ENCODE measurements around the gene ZC3H12D. TPM values are rescaled to one million over a fixed set of nuclear protein-coding genes. Genes with fewer than 3 reads are reported as not detected.
A peak's percentile ranks its signal among the peaks of the same experiment; 100 is the strongest.
"Not testable (repeated sequence)": the region's sequence is repeated elsewhere in the genome, so short reads cannot be mapped to it uniquely, and the experiment has no call there.

ZC3H12D gene
- total RNA-seq, 1 experiment from 2014 or later, result not detected

DNA sequence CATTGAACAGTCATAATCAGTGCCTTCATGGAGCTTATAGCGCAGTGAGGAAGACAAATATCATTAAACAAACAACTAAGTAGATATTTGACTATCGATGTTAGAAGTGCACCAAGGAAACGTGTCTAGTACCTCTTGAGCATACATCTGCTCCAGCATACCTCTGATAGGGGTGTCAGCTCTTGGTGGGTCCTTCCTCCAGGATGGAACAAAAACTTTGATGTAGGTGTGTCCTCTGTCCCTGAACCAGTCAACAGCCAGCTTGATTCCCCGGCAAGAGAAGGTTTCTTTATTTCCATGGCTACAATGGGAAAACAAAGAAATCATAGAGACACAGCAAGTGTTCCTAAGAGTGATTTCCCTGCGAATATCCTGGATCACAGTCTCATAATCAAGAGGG lies 23.1 kb downstream of the ZC3H12D start:
- no peak for TF ChIP-seq EZH2 (IDR thresholded peaks at IDR 0.05; ENCODE audit: low read depth)
- TF ChIP-seq, protein P1, sequence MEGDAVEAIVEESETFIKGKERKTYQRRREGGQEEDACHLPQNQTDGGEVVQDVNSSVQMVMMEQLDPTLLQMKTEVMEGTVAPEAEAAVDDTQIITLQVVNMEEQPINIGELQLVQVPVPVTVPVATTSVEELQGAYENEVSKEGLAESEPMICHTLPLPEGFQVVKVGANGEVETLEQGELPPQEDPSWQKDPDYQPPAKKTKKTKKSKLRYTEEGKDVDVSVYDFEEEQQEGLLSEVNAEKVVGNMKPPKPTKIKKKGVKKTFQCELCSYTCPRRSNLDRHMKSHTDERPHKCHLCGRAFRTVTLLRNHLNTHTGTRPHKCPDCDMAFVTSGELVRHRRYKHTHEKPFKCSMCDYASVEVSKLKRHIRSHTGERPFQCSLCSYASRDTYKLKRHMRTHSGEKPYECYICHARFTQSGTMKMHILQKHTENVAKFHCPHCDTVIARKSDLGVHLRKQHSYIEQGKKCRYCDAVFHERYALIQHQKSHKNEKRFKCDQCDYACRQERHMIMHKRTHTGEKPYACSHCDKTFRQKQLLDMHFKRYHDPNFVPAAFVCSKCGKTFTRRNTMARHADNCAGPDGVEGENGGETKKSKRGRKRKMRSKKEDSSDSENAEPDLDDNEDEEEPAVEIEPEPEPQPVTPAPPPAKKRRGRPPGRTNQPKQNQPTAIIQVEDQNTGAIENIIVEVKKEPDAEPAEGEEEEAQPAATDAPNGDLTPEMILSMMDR (conservative IDR thresholded peaks at IDR 0.05), result no peak
- no peak for DNase-seq
- no peaks in the 10 kb centered on the region for H3K27me3 ChIP-seq (ENCODE audit: insufficient read depth, low read depth)
- H3K9me2 ChIP-seq (ENCODE audit: insufficient read depth), result no peaks in the 10 kb centered on the region
- BruUV-seq (replicated peaks), result no TSS peak
- no peaks in the 10 kb centered on the region for H3K4me1 ChIP-seq (replicated peaks; ENCODE audit: insufficient read depth)
- H3K4me3 ChIP-seq, result no peak overlapping the region
- H3K4me2 ChIP-seq, result no peak overlapping the region
- H4K20me1 ChIP-seq (ENCODE audit: insufficient read depth), result no peaks in the 10 kb centered on the region
- ChIA-PET CTCF (no interaction called here), POLR2A (ENCODE audit: unreplicated experiment) (no interaction called here)
- H2AFZ ChIP-seq, result no peak overlapping the region
- H3K27ac ChIP-seq, result no peak overlapping the region
- no peaks in the 10 kb centered on the region for H3K36me3 ChIP-seq (ENCODE audit: low read depth)
- H3F3A ChIP-seq (ENCODE audit: insufficient read depth, low read depth), result no peaks in the 10 kb centered on the region
- no peaks in the 10 kb centered on the region for H3K9me3 ChIP-seq (ENCODE audit: insufficient read depth, low read depth)
- intact Hi-C loops (cut with micrococcal nuclease; ENCODE audit: unreplicated experiment), result no loop called here
- H3K79me2 ChIP-seq (ENCODE audit: low read depth), result no peaks in the 10 kb centered on the region

DNA sequence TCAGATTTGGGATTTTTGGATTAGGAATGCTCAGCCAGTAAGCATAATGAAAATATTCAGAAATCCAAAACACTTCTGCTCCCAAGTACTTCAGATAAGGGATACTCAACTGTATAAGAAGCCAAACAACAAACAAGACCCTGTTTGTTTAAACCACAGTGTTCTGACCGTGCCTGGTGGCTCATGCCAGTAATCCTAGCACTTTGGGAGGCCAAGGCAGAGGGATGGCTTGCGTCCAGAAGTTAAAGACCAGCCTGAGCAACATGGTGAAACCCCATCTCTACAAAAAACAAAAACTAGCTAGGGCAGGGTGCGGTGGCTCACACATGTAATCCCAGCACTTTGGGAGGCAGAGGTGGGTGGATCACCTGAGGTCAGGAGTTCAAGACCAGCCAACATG lies 24.6 kb downstream of the ZC3H12D start:
- H2AFZ ChIP-seq; H3F3A ChIP-seq (ENCODE audit: insufficient read depth, low read depth); BruUV-seq (replicated peaks): not testable (repeated sequence)

DNA sequence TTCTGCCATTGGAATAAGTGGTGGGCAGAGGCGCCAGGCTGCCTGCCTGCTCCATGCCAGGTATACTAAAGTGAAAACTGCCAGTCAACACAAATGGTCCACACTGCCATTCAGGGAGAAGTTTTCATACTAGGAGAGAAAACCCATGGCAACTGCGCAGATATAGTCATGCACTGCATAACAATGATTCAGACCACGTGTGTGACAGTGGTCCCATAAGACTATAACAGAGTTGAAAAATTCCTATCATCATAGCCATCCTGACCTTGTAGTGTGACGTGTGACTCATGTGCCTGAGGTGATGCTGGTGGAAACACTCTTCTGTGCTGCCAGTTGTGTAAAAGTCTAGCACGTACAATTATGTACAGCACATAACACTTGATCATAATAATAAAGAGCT lies 25.1 kb downstream of the ZC3H12D start:
- H2AFZ ChIP-seq, result no peak overlapping the region
- 0 out of 2 replicates have a peak, but pooled peaks cover under 1% of the 10 kb centered on the region for H3F3A ChIP-seq (ENCODE audit: insufficient read depth, low read depth)
- H3K9me3 ChIP-seq (ENCODE audit: insufficient read depth, low read depth), result no peaks in the 10 kb centered on the region
- TF ChIP-seq, protein P1 (conservative IDR thresholded peaks at IDR 0.05), result no peak
- TF ChIP-seq EZH2 (IDR thresholded peaks at IDR 0.05; ENCODE audit: low read depth), result no peak
- intact Hi-C loops (cut with micrococcal nuclease; ENCODE audit: unreplicated experiment), result no loop called here
- no peak overlapping the region for H3K4me3 ChIP-seq
- H3K9me2 ChIP-seq (ENCODE audit: insufficient read depth), result no peaks in the 10 kb centered on the region
- ChIA-PET POLR2A (ENCODE audit: unreplicated experiment) (no interaction called here), CTCF (no interaction called here)
- DNase-seq, result peak in 1 of 2 experiments; percentile 36
- H3K4me2 ChIP-seq, result no peak overlapping the region
- H3K27ac ChIP-seq, result no peak overlapping the region
- H3K4me1 ChIP-seq (replicated peaks; ENCODE audit: insufficient read depth), result no peaks in the 10 kb centered on the region; the same call in 1 of the 2 replicates
- BruUV-seq (replicated peaks), result no TSS peak
- H3K36me3 ChIP-seq (ENCODE audit: low read depth), result no peaks in the 10 kb centered on the region
- H4K20me1 ChIP-seq (ENCODE audit: insufficient read depth), result no peaks in the 10 kb centered on the region
- H3K27me3 ChIP-seq (ENCODE audit: insufficient read depth, low read depth), result no peaks in the 10 kb centered on the region
- no peaks in the 10 kb centered on the region for H3K79me2 ChIP-seq (ENCODE audit: low read depth)

More for the DNA sequence above, 24.6 kb downstream of the ZC3H12D start:
- DNase-seq; intact Hi-C loops (cut with micrococcal nuclease; ENCODE audit: unreplicated experiment); H3K27me3 ChIP-seq (ENCODE audit: insufficient read depth, low read depth); H3K27ac ChIP-seq; POLR2A ChIA-PET (ENCODE audit: unreplicated experiment); H3K36me3 ChIP-seq (ENCODE audit: low read depth); H3K4me1 ChIP-seq (replicated peaks; ENCODE audit: insufficient read depth); H3K4me2 ChIP-seq; H3K4me3 ChIP-seq; H3K9me2 ChIP-seq (ENCODE audit: insufficient read depth); H3K9me3 ChIP-seq (ENCODE audit: insufficient read depth, low read depth); H4K20me1 ChIP-seq (ENCODE audit: insufficient read depth); CTCF ChIA-PET; H3K79me2 ChIP-seq (ENCODE audit: low read depth): not testable (repeated sequence)

DNA sequence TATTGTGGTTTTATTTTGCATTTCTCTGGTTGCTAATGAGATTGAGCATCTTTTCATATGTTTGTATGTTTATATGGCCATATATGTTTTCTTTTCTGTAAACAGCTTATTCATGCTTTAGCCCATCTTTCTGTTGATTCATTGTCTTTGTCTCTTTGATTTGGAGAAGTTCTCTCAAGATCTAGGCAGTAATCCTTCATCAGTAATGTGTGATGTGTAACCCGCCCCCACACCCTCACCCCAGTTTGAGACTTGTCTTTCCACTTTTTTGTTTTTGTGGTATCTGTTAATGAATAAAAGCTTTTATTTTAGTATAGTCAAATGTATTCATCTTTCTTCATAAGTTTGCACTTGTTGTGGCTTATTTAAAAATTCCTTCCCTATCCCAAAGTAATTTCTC lies 26.0 kb downstream of the ZC3H12D start:
- Histone ChIP-seq H3F3A (ENCODE audit: insufficient read depth, low read depth) (peaks cover 10% of the 10 kb centered on the region; the same call in 1 of the 2 replicates), H3K4me1 (replicated peaks; ENCODE audit: insufficient read depth) (peaks cover 7% of the 10 kb centered on the region), H3K9me3 (ENCODE audit: insufficient read depth, low read depth) (no peaks in the 10 kb centered on the region), H3K27me3 (ENCODE audit: insufficient read depth, low read depth) (no peaks in the 10 kb centered on the region), H3K4me3 (no peak overlapping the region), H4K20me1 (ENCODE audit: insufficient read depth) (no peaks in the 10 kb centered on the region), H3K36me3 (ENCODE audit: low read depth) (no peaks in the 10 kb centered on the region), H3K27ac (no peak overlapping the region), H3K4me2 (no peak overlapping the region), H3K79me2 (ENCODE audit: low read depth) (no peaks in the 10 kb centered on the region), H3K9me2 (ENCODE audit: insufficient read depth) (no peaks in the 10 kb centered on the region), H2AFZ (no peak overlapping the region)
- POLR2A ChIA-PET (ENCODE audit: unreplicated experiment), result interaction anchor here (0.5 to 0.7 kb wide), 2 partner anchors 194 to 485 kb away, joined by 6 to 19 read pairs; no protein-coding TSS in a partner anchor
- TF ChIP-seq EZH2 (IDR thresholded peaks at IDR 0.05; ENCODE audit: low read depth), result no peak
- TF ChIP-seq, protein P1 (conservative IDR thresholded peaks at IDR 0.05), result no peak
- DNase-seq, result no peak
- intact Hi-C loops (cut with micrococcal nuclease; ENCODE audit: unreplicated experiment), result no loop called here
- BruUV-seq (replicated peaks), result no TSS peak
- CTCF ChIA-PET, result no interaction called here
